GM06990 (cell line): ENCODE data around the gene HMGCL.
"Not testable (repeated sequence)": the region's sequence is repeated elsewhere in the genome, so short reads cannot be mapped to it uniquely, and the experiment has no call there.

Experiments used
- DNase-seq: peaks from one replicate; pipeline ENCODE4 v3.0.0-alpha.2; 2011; ENCODE audit not compliant: insufficient read length; ENCODE audit errors: extremely low read depth
- H3K27me3 ChIP-seq: replicated peaks from 2 replicates; pipeline ENCODE4 v1.6.0; 2011; ENCODE audit warnings: low read length; ENCODE audit not compliant: control insufficient read depth, insufficient read depth
- H3K36me3 ChIP-seq: 2 replicates; pipeline ENCODE4 v1.5.1; 2011; ENCODE audit warnings: low read length; ENCODE audit not compliant: control insufficient read depth, insufficient read depth
- H3K4me3 ChIP-seq: replicated peaks from 2 replicates; pipeline ENCODE4 v1.5.1; 2011; ENCODE audit warnings: low read depth, mild to moderate bottlenecking, control low read depth, low read length
- CTCF ChIP-seq: IDR thresholded peaks from 2 replicates; pipeline ENCODE4 v1.5.1; 2011; ENCODE audit warnings: low read length, control low read depth, mild to moderate bottlenecking, inconsistent platforms; ENCODE audit not compliant: insufficient read depth, poor library complexity, severe bottlenecking

Gene HMGCL

GRCh38 chr1:23809751-23810171 lies 15.5 kb downstream of the HMGCL start:
- no peaks in the 10 kb centered on the region for H3K27me3 ChIP-seq
- peak; percentile 81 for DNase-seq
- peak; percentile 98 for TF ChIP-seq CTCF
- no peak overlapping the region for H3K4me3 ChIP-seq
- peaks cover 11% of the 10 kb centered on the region for H3K36me3 ChIP-seq

DNA sequence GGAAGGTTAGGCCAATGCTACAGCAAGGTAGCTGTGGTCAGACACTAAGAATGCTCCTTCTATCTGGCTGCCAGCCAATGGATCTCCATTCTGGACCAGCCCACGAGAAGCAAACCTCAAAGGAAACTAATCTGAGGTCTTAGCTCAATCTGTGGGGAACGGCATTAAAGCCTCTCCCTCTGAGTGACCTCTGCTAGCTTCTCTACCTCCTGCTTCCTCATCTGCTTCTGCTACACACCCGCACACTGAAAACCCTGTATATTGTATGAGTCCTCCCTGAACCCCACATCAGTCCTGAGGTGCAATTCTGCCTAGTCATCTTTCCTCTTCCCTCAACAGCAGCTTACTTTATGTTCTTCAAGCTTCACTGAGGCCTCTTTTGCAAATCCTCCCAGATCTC lies 17.8 kb downstream of the HMGCL start:
- Histone ChIP-seq H3K27me3 (no peaks in the 10 kb centered on the region), H3K36me3 (peaks cover 9% of the 10 kb centered on the region), H3K4me3 (no peak overlapping the region)
- TF ChIP-seq CTCF, result no peak
- DNase-seq, result no peak

GRCh38 chr1:23806280-23806679 lies 18.9 kb downstream of the HMGCL start:
- TF ChIP-seq CTCF, result no peak
- Histone ChIP-seq H3K4me3 (no peak overlapping the region), H3K27me3 (no peaks in the 10 kb centered on the region), H3K36me3 (peaks cover 8% of the 10 kb centered on the region)
- DNase-seq, result no peak

- peaks cover 8% of the 10 kb centered on the region for H3K36me3 ChIP-seq
These were observed 20.2 kb downstream of the HMGCL start for GRCh38 chr1:23805025-23805424.

GRCh38 chr1:23804183-23804835 lies 20.9 kb downstream of the HMGCL start:
- no peaks in the 10 kb centered on the region for H3K27me3 ChIP-seq
- no peak for DNase-seq
- no peak overlapping the region for H3K4me3 ChIP-seq
- TF ChIP-seq CTCF, result no peak
- peaks cover 8% of the 10 kb centered on the region for H3K36me3 ChIP-seq

More at GRCh38 chr1:23805025-23805424, 20.2 kb downstream of the HMGCL start:
- no peak for TF ChIP-seq CTCF
- no peak overlapping the region for H3K4me3 ChIP-seq
- DNase-seq, result no peak
- H3K27me3 ChIP-seq, result no peaks in the 10 kb centered on the region

DNA sequence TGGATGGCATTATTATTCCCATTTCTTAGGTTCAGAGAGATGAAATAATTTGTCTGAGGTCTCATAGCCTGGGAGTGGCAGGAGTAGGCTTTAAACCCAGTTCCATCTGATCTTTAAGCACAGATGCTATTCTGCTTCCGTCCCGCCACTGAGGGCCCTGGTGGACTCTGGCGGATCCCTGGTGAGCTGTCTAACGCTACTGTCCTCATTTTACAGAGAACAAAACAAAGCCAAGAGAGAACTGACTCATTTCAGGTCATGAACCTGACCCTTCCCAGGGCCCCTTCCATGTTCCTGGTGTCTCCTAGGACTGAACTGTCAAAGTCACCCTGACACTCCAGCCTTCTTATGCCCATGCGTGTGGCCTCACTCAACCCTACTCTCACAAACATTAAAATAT lies 21.6 kb downstream of the HMGCL start:
- DNase-seq, result no peak
- peaks cover 8% of the 10 kb centered on the region for H3K36me3 ChIP-seq
- H3K4me3 ChIP-seq, result no peak overlapping the region
- H3K27me3 ChIP-seq, result no peaks in the 10 kb centered on the region
- TF ChIP-seq CTCF, result no peak

GRCh38 chr1:23802809-23803342 lies 22.4 kb downstream of the HMGCL start:
- H3K4me3 ChIP-seq, H3K36me3 ChIP-seq, DNase-seq, H3K27me3 ChIP-seq: not testable (repeated sequence)
